Neural cell (in vitro differentiated cells): ENCODE results near the gene MALRD1.

Experiments used
- CTCF ChIP-seq: fragments of 450-650 bp; IDR thresholded peaks from 2 replicates; pipeline ENCODE4 v1.5.1; 2014; ENCODE audit warnings: antibody characterized with exemption, mild to moderate bottlenecking, moderate library complexity; ENCODE audit not compliant: poor library complexity, severe bottlenecking
- EP300 ChIP-seq: fragments of 450-650 bp; conservative IDR thresholded peaks from 2 replicates; pipeline ENCODE4 v1.6.1; 2014; ENCODE audit warnings: antibody characterized with exemption, mild to moderate bottlenecking, moderate library complexity; ENCODE audit not compliant: poor library complexity, severe bottlenecking
- EZH2 ChIP-seq: fragments of 200-600, 300-800 bp; shearing (Covaris generic), sonication (generic); IDR thresholded peaks from 2 replicates; pipeline ENCODE4 v1.6.1; 2014; ENCODE audit warnings: antibody characterized with exemption, low read length, borderline replicate concordance, mild to moderate bottlenecking; ENCODE audit not compliant: insufficient read depth, poor library complexity, severe bottlenecking
- MXI1 ChIP-seq: fragments of 450-650 bp; conservative IDR thresholded peaks from 2 replicates; pipeline ENCODE4 v1.6.1; 2014; ENCODE audit warnings: antibody characterized with exemption, mild to moderate bottlenecking; ENCODE audit not compliant: poor library complexity, severe bottlenecking
- POLR2AphosphoS5 ChIP-seq: IDR thresholded peaks from 2 replicates; pipeline ENCODE4 v1.6.1; 2012
- RAD21 ChIP-seq: fragments of 450-650 bp; conservative IDR thresholded peaks from 2 replicates; pipeline ENCODE4 v1.6.1; 2014; ENCODE audit warnings: antibody characterized with exemption, mild to moderate bottlenecking, moderate library complexity
- REST ChIP-seq: IDR thresholded peaks from 2 replicates; pipeline ENCODE4 v1.6.1; 2012; ENCODE audit warnings: borderline replicate concordance
- TAF1 ChIP-seq: IDR thresholded peaks from 2 replicates; pipeline ENCODE4 v1.6.1; 2012; ENCODE audit warnings: low read depth

- TF ChIP-seq CTCF: no peak
- no peak for TF ChIP-seq REST
- TF ChIP-seq EZH2: no peak
- TF ChIP-seq MXI1: no peak
- TF ChIP-seq RAD21: no peak
- no peak for TF ChIP-seq POLR2AphosphoS5
- no peak for TF ChIP-seq EP300
- TF ChIP-seq TAF1: no peak
These were observed 440.1 kb downstream of the MALRD1 start for GRCh38 chr10:19488592-19489280.
